Upper lobe of left lung (tissue), 6 donors: Measurements from ENCODE around the gene TMEM30A. TPM values are rescaled to one million over a fixed set of nuclear protein-coding genes. Genes with fewer than 3 reads are reported as not detected.
A peak's percentile ranks its signal among the peaks of the same experiment; 100 is the strongest.

Experiments
- ATAC-seq, 2 donors: fragments of 200-7000 bp; cut with Tn5 transposase; one replicate each; pipeline ENCODE4 v1.9.1; 2022; ENCODE audit warnings: mild to moderate bottlenecking in 2 of 2, moderate library complexity in 2 of 2; ENCODE audit not compliant: low FRiP score in 2 of 2
- DNase-seq, 2 donors: peaks; one replicate each; pipeline ENCODE4 v3.0.0-alpha.2; 2019 to 2020
- H3K27ac ChIP-seq, 4 donors: fragments of 200-600 bp; sonication (generic); one replicate each; pipeline ENCODE4 v1.5.1; 2016 to 2019
- H3K27me3 ChIP-seq, 4 donors: fragments of 200-600 bp; sonication (generic); one replicate each; pipeline ENCODE4 v1.5.1; 2017 to 2019
- H3K36me3 ChIP-seq, 4 donors: fragments of 200-600 bp; sonication (generic); one replicate each; pipeline ENCODE4 v1.5.1; 2016 to 2019
- H3K4me1 ChIP-seq, 4 donors: fragments of 200-600 bp; sonication (generic); one replicate each; pipeline ENCODE4 v1.5.1; 2018 to 2019
- H3K4me3 ChIP-seq, 4 donors: fragments of 200-600 bp; sonication (generic); one replicate each; pipeline ENCODE4 v1.5.1; 2017 to 2019; ENCODE audit warnings: mild to moderate bottlenecking in 2 of 4, moderate library complexity in 1 of 4
- H3K9me3 ChIP-seq, 4 donors: fragments of 200-600 bp; sonication (generic); one replicate each; pipeline ENCODE4 v1.5.1; 2018 to 2019
- CTCF ChIP-seq, 6 experiments: fragments of 450-650 bp in 4 of 6; fragments of 200-600 bp in 2 of 6; sonication (generic) in 2 of 6; IDR thresholded peaks; one replicate each; pipeline ENCODE4 v1.5.1; 2016 to 2019; ENCODE audit warnings: antibody characterized with exemption in 6 of 6
- EP300 ChIP-seq, 4 donors: sonication (generic); formaldehyde crosslinking; IDR thresholded peaks; one replicate each; pipeline ENCODE4 v1.5.1; 2017; ENCODE audit warnings: antibody characterized with exemption in 4 of 4, control low read depth in 2 of 4
- POLR2A ChIP-seq, 4 donors: fragments of 450-650 bp; IDR thresholded peaks; one replicate each; pipeline ENCODE4 v1.5.1; 2016 to 2017; ENCODE audit warnings: antibody characterized with exemption in 4 of 4, mild to moderate bottlenecking in 2 of 4
- POLR2AphosphoS5 ChIP-seq, 2 donors: sonication (generic); formaldehyde crosslinking; IDR thresholded peaks; one replicate each; pipeline ENCODE4 v1.5.1; 2017; ENCODE audit warnings: antibody characterized with exemption in 2 of 2
- WGBS, 2 donors: methylation state at CpG; one replicate each; pipeline ENCODE4 v1.1.5; 2017 to 2018; 5-methylcytosine and 5-hydroxymethylcytosine counted together
- total RNA-seq, 6 donors: library from RNA; depleted of rRNA in 4 of 6; stranded (reverse); fragments of >200 nt in 4 of 6; gene quantifications; one replicate each; pipeline versions ENCODE4 v1.1.0 to v1.2.1, GENCODE V29; 2016 to 2021
- donor health status: DM: no; HTN: no; CAD: no; lungs with moderate emphysema.
- donor health status: DM: no; HTN: yes; CAD: no; lungs with severe emphysema.

Gene TMEM30A
- total RNA-seq, 6 donors from 2014 or later: 38.8 to 177 (median 140) TPM

- Histone ChIP-seq H3K4me1 (peaks cover 34 to 49% (median 42%) of the 10 kb centered on the region in 4 donors), H3K4me3 (no peak overlapping the region), H3K36me3 (peaks cover 0 to 14% (median 9%) of the 10 kb centered on the region in 4 donors), H3K27me3 (no peaks in the 10 kb centered on the region), H3K9me3 (no peaks in the 10 kb centered on the region), H3K27ac (no peak overlapping the region)
- no peak for DNase-seq
- no peak for TF ChIP-seq POLR2AphosphoS5 (IDR thresholded peaks at IDR 0.05)
- no peak for TF ChIP-seq POLR2A (IDR thresholded peaks at IDR 0.05)
- no peak for TF ChIP-seq EP300 (IDR thresholded peaks at IDR 0.05)
- TF ChIP-seq CTCF (IDR thresholded peaks at IDR 0.05): no peak
- ATAC-seq: no peak
- 87 to 93% methylated on average over 4 of the region's 4 CpGs for WGBS, 2 donors
These were observed 15.6 kb downstream of the TMEM30A start for GRCh38 chr6:75268988-75269354.

GRCh38 chr6:75268121-75268987 is 16.2 kb downstream of the TMEM30A start:
- DNase-seq: no peak
- Histone ChIP-seq H3K9me3 (no peaks in the 10 kb centered on the region), H3K4me3 (no peak overlapping the region), H3K36me3 (peaks cover 0 to 20% (median 13%) of the 10 kb centered on the region in 4 donors), H3K27me3 (no peaks in the 10 kb centered on the region), H3K27ac (peak overlapping the region in 2 of 4 donors; percentile 7 to 27), H3K4me1 (peaks cover 34 to 44% (median 40%) of the 10 kb centered on the region in 4 donors)
- WGBS, 2 donors: 73 to 79% methylated on average over 5 of the region's 5 CpGs
- ATAC-seq: peak in 1 of 2 donors; percentile 25
- TF ChIP-seq POLR2AphosphoS5 (IDR thresholded peaks at IDR 0.05): no peak
- TF ChIP-seq CTCF (IDR thresholded peaks at IDR 0.05): no peak
- TF ChIP-seq POLR2A (IDR thresholded peaks at IDR 0.05): no peak
- no peak for TF ChIP-seq EP300 (IDR thresholded peaks at IDR 0.05)

- ATAC-seq: no peak
- peak overlapping the region in 2 of 4 donors; percentile 7 to 27 for H3K27ac ChIP-seq
- peaks cover 3 to 29% (median 13%) of the 10 kb centered on the region in 4 donors for H3K36me3 ChIP-seq
- H3K4me3 ChIP-seq: no peak overlapping the region
- 29 to 35% methylated on average over 4 of the region's 4 CpGs for WGBS, 2 donors
- DNase-seq: no peak
- TF ChIP-seq POLR2AphosphoS5 (IDR thresholded peaks at IDR 0.05) (no peak), EP300 (IDR thresholded peaks at IDR 0.05) (no peak)
- no peaks in the 10 kb centered on the region for H3K27me3 ChIP-seq
- peaks cover 26 to 36% (median 32%) of the 10 kb centered on the region in 4 donors for H3K4me1 ChIP-seq
- no peaks in the 10 kb centered on the region for H3K9me3 ChIP-seq
These were observed 17.1 kb downstream of the TMEM30A start for GRCh38 chr6:75267461-75267860.

GRCh38 chr6:75266716-75267291 is 17.8 kb downstream of the TMEM30A start:
- peak; percentile 63 to 86 for ATAC-seq
- peaks cover 22 to 33% (median 26%) of the 10 kb centered on the region in 4 donors for H3K4me1 ChIP-seq
- TF ChIP-seq EP300 (IDR thresholded peaks at IDR 0.05): no peak
- TF ChIP-seq CTCF (IDR thresholded peaks at IDR 0.05): peak; percentile 64 to 88 (median 72)
- no peak for TF ChIP-seq POLR2A (IDR thresholded peaks at IDR 0.05)
- no peak for TF ChIP-seq POLR2AphosphoS5 (IDR thresholded peaks at IDR 0.05)
- H3K27ac ChIP-seq: no peak overlapping the region
- H3K36me3 ChIP-seq: peaks cover 5 to 36% (median 18%) of the 10 kb centered on the region in 4 donors
- H3K4me3 ChIP-seq: no peak overlapping the region
- no peaks in the 10 kb centered on the region for H3K27me3 ChIP-seq
- no peaks in the 10 kb centered on the region for H3K9me3 ChIP-seq
- no peak for DNase-seq
- WGBS, 2 donors: 52 to 62% methylated on average over 2 of the region's 2 CpGs

GRCh38 chr6:75263401-75263750 is 21.2 kb downstream of the TMEM30A start:
- Histone ChIP-seq H3K4me1 (peaks cover 16 to 21% (median 18%) of the 10 kb centered on the region in 4 donors), H3K27me3 (no peaks in the 10 kb centered on the region), H3K36me3 (peaks cover 15 to 64% (median 35%) of the 10 kb centered on the region in 4 donors), H3K27ac (no peak overlapping the region), H3K9me3 (no peaks in the 10 kb centered on the region), H3K4me3 (no peak overlapping the region)
- no peak for ATAC-seq
- TF ChIP-seq EP300 (IDR thresholded peaks at IDR 0.05) (no peak), POLR2A (IDR thresholded peaks at IDR 0.05) (no peak), CTCF (IDR thresholded peaks at IDR 0.05) (no peak), POLR2AphosphoS5 (IDR thresholded peaks at IDR 0.05) (no peak)
- no peak for DNase-seq
